ENCODE results near the gene SLC6A3.

The SLC6A3 gene

DNA sequence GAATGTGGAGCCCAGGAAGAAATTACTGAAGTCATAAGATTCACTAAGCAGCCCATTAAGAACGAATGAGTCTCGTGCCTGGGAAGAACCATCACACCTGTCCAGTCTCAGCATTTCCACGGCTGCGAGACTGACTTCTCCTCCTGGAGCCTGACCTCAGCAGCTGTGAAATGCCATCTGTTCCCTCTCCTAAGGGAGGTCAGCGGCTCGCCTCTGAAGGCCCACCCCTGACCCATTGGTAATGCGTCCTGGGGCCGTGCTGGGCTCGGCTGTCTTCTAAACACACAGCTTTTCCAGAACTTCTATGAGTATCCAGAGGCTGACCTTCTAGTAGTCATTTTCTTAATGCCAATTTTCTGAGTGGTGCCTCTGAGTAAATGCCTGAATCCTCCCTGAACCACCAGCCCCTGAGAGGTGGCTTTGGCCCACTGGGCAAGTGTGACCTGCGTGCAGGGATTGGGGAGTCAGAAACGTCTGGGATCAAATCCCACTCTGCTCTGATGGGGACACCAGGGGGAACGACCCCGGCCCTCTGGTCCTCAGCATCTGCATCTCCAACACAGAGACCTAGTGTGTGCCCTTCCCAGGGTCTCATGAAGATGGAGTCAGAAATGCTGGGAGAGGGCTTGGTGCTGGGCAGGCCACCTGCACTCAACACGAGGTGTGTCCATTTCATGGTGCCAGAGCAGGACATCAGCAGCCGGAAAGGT is 5.7 kb downstream of the SLC6A3 start:
- no peak overlapping the region for H3K27ac ChIP-seq
- intact Hi-C loops (cut with DNase I; ENCODE audit: low total_unique reads) = no loop called here
- peaks cover 0 to 48% of the 10 kb centered on the region in 2 donors for H3K27me3 ChIP-seq
- peaks cover 0 to 3% (median 2%) of the 10 kb centered on the region in 4 donors for H3K4me1 ChIP-seq
- no peak for TF ChIP-seq CTCF (IDR thresholded peaks at IDR 0.05)
- peaks cover 0 to 6% (median 0%) of the 10 kb centered on the region in 3 donors for H3K9me3 ChIP-seq
- H3K36me3 ChIP-seq = no peaks in the 10 kb centered on the region
- peak in 1 of 2 donors; percentile 47 for DNase-seq
- H3K4me3 ChIP-seq = no peak overlapping the region

- Histone ChIP-seq H3K36me3 (no peaks in the 10 kb centered on the region), H3K4me1 (no peaks in the 10 kb centered on the region), H3K4me3 (no peak overlapping the region), H3K27ac (no peak overlapping the region), H3K9me3 (peaks cover 0 to 6% (median 0%) of the 10 kb centered on the region in 3 donors), H3K27me3 (peaks cover 0 to 42% of the 10 kb centered on the region in 2 donors)
- intact Hi-C loops (cut with DNase I; ENCODE audit: low total_unique reads) = no loop called here
- no peak for TF ChIP-seq CTCF (IDR thresholded peaks at IDR 0.05)
- peak in 1 of 2 donors; percentile 48 for DNase-seq
These were observed 6.4 kb downstream of the SLC6A3 start for GRCh38 chr5:1438871-1439270.

- no peak overlapping the region for H3K27ac ChIP-seq
- no peaks in the 10 kb centered on the region for H3K4me1 ChIP-seq
- no peaks in the 10 kb centered on the region for H3K36me3 ChIP-seq
- intact Hi-C loops (cut with DNase I; ENCODE audit: low total_unique reads) = no loop called here
- peak in 1 of 2 donors; percentile 51 for DNase-seq
- H3K27me3 ChIP-seq = peaks cover 0 to 33% of the 10 kb centered on the region in 2 donors
- H3K4me3 ChIP-seq = no peak overlapping the region
- TF ChIP-seq CTCF (IDR thresholded peaks at IDR 0.05) = no peak
- H3K9me3 ChIP-seq = peaks cover 0 to 6% (median 0%) of the 10 kb centered on the region in 3 donors
These were observed 7.2 kb downstream of the SLC6A3 start for GRCh38 chr5:1437876-1438559.

DNA sequence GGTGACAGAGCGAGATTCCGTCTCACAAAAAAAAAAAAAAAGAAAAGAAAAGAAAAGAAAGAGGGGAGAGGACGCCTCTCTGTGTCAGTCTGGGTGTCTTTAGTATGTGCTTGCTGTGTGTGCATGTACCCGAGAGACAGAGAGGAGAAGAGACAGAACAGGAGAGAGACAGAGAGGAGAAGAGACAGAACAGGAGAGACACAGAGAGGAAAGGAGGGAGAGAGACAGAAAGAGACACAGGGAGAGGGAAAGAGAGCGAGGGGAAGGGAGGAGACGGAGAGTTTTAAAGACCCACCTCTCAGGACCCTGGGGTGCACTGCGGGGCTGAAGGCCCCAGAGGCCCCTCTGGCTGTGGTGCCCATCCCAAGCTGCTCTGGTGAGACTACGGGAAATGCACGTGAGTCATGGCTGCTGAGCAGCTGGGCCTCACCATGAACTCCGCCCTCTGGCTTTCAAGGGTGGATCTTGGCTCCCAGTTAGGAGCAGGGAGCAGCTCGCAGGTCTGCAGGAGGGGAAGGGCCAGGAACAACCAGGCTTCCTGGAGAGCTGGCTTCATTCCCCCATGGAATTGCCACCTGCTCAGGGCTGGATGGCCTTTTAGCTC is 7.9 kb downstream of the SLC6A3 start:
- Histone ChIP-seq H3K36me3 (no peaks in the 10 kb centered on the region), H3K27me3 (peaks cover 0 to 26% of the 10 kb centered on the region in 2 donors), H3K27ac (no peak overlapping the region), H3K4me3 (no peak overlapping the region), H3K9me3 (peaks cover 0 to 6% (median 0%) of the 10 kb centered on the region in 3 donors), H3K4me1 (no peaks in the 10 kb centered on the region)
- TF ChIP-seq CTCF (IDR thresholded peaks at IDR 0.05) = no peak
- peak in 1 of 2 donors; percentile 32 for DNase-seq
- intact Hi-C loops (cut with DNase I; ENCODE audit: low total_unique reads) = no loop called here

DNA sequence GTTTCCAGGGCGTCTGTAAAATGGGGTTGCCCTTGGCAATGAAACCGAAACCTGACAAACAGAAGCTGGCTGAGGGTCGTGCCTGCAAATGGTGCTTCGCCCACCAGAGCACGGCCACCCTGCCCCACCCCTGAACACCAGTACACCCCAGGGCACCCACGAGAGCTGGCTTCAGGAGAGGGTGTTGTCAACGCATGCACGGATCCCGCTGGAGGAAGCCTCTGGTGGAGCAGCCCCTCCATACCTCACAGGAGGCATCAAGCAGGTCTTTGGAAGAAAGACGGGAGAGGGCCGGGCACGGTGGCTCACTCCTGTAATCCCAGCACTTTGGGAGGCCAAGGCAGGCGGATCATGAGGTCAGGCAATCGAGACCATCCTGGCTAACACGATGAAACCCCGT is 8.6 kb downstream of the SLC6A3 start:
- Histone ChIP-seq H3K27ac (no peak overlapping the region), H3K4me1 (no peaks in the 10 kb centered on the region), H3K4me3 (no peak overlapping the region), H3K27me3 (peaks cover 0 to 20% of the 10 kb centered on the region in 2 donors), H3K36me3 (no peaks in the 10 kb centered on the region), H3K9me3 (peaks cover 0 to 6% (median 0%) of the 10 kb centered on the region in 3 donors)
- peak in 1 of 2 donors; percentile 49 for DNase-seq
- no peak for TF ChIP-seq CTCF (IDR thresholded peaks at IDR 0.05)
- intact Hi-C loops (cut with DNase I; ENCODE audit: low total_unique reads) = no loop called here

Data from tibial artery (tissue), 4 donors.